HCT116 (cell line): ENCODE results near the gene PLPP2.

ENCODE experiments used
- EZH2 ChIP-seq: fragments of 200-600 bp; sonication (generic); IDR thresholded peaks from 2 replicates; pipeline ENCODE4 v1.6.1; 2017; ENCODE audit warnings: antibody characterized with exemption, mixed run types
- POLR2AphosphoS5 ChIP-seq: IDR thresholded peaks from 2 replicates; pipeline ENCODE4 v1.6.1; 2011; ENCODE audit warnings: mild to moderate bottlenecking, low read depth, low read length, moderate library complexity
- SIN3A ChIP-seq: IDR thresholded peaks from 2 replicates; pipeline ENCODE4 v1.6.1; 2012; ENCODE audit warnings: low read depth
- SRF ChIP-seq: IDR thresholded peaks from 2 replicates; pipeline ENCODE4 v1.6.1; 2012; ENCODE audit warnings: low read depth
- ZFX ChIP-seq: fragments of 450-650 bp; IDR thresholded peaks from 2 replicates; pipeline ENCODE4 v1.6.1; 2017
- TF ChIP-seq, protein P1 (sequence below), 3 experiments: fragments of 200-600 bp in 1 of 3; sonication (generic) in 1 of 3; IDR thresholded peaks in 2 of 3; conservative IDR thresholded peaks in 1 of 3; 2 replicates each; pipeline ENCODE4 v1.5.1; 2012 to 2017; ENCODE audit warnings: low read depth in 2 of 3, low read length in 2 of 3, antibody characterized with exemption in 1 of 3, borderline replicate concordance in 1 of 3, control low read depth in 1 of 3, mild to moderate bottlenecking in 1 of 3, mixed read lengths in 1 of 3, mixed run types in 1 of 3, moderate library complexity in 1 of 3; ENCODE audit not compliant: insufficient read depth in 1 of 3
- TF ChIP-seq, protein P2 (sequence below): IDR thresholded peaks from 2 replicates; pipeline ENCODE4 v1.6.1; 2012; ENCODE audit warnings: low read depth

DNA sequence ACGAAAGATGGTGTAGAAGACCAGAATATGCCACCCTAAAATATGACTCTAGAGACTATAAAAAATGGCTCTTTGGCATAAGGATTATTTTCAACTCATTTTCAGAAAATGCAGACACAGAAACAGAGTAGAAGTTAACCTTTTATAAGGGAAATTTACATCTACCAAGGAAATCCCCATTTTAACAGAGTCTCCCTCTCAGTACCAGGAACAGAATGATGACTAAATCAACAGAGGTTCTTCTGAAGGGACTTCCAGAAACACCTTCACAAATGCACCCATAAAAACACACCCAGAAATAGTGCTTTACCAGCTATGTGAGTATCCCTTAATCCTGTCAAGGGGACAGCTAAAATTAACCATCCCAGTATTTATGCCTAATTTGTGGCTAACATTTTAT lies 29.1 kb downstream of the PLPP2 start:
- TF ChIP-seq, protein P1, sequence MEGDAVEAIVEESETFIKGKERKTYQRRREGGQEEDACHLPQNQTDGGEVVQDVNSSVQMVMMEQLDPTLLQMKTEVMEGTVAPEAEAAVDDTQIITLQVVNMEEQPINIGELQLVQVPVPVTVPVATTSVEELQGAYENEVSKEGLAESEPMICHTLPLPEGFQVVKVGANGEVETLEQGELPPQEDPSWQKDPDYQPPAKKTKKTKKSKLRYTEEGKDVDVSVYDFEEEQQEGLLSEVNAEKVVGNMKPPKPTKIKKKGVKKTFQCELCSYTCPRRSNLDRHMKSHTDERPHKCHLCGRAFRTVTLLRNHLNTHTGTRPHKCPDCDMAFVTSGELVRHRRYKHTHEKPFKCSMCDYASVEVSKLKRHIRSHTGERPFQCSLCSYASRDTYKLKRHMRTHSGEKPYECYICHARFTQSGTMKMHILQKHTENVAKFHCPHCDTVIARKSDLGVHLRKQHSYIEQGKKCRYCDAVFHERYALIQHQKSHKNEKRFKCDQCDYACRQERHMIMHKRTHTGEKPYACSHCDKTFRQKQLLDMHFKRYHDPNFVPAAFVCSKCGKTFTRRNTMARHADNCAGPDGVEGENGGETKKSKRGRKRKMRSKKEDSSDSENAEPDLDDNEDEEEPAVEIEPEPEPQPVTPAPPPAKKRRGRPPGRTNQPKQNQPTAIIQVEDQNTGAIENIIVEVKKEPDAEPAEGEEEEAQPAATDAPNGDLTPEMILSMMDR (IDR thresholded peaks at IDR 0.05 in 2 of 3, conservative IDR thresholded peaks at IDR 0.05 in 1 of 3; ENCODE audit: borderline replicate concordance in 1 of 3, insufficient read depth in 1 of 3, low read depth in 2 of 3, low read length in 2 of 3), result no peak
- TF ChIP-seq POLR2AphosphoS5 (no peak), ZFX (no peak), SRF (no peak), EZH2 (no peak), SIN3A (no peak)
- TF ChIP-seq, protein P2, sequence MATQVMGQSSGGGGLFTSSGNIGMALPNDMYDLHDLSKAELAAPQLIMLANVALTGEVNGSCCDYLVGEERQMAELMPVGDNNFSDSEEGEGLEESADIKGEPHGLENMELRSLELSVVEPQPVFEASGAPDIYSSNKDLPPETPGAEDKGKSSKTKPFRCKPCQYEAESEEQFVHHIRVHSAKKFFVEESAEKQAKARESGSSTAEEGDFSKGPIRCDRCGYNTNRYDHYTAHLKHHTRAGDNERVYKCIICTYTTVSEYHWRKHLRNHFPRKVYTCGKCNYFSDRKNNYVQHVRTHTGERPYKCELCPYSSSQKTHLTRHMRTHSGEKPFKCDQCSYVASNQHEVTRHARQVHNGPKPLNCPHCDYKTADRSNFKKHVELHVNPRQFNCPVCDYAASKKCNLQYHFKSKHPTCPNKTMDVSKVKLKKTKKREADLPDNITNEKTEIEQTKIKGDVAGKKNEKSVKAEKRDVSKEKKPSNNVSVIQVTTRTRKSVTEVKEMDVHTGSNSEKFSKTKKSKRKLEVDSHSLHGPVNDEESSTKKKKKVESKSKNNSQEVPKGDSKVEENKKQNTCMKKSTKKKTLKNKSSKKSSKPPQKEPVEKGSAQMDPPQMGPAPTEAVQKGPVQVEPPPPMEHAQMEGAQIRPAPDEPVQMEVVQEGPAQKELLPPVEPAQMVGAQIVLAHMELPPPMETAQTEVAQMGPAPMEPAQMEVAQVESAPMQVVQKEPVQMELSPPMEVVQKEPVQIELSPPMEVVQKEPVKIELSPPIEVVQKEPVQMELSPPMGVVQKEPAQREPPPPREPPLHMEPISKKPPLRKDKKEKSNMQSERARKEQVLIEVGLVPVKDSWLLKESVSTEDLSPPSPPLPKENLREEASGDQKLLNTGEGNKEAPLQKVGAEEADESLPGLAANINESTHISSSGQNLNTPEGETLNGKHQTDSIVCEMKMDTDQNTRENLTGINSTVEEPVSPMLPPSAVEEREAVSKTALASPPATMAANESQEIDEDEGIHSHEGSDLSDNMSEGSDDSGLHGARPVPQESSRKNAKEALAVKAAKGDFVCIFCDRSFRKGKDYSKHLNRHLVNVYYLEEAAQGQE, result no peak
